Measurements from ENCODE around the gene CRABP2.

Gene CRABP2

DNA sequence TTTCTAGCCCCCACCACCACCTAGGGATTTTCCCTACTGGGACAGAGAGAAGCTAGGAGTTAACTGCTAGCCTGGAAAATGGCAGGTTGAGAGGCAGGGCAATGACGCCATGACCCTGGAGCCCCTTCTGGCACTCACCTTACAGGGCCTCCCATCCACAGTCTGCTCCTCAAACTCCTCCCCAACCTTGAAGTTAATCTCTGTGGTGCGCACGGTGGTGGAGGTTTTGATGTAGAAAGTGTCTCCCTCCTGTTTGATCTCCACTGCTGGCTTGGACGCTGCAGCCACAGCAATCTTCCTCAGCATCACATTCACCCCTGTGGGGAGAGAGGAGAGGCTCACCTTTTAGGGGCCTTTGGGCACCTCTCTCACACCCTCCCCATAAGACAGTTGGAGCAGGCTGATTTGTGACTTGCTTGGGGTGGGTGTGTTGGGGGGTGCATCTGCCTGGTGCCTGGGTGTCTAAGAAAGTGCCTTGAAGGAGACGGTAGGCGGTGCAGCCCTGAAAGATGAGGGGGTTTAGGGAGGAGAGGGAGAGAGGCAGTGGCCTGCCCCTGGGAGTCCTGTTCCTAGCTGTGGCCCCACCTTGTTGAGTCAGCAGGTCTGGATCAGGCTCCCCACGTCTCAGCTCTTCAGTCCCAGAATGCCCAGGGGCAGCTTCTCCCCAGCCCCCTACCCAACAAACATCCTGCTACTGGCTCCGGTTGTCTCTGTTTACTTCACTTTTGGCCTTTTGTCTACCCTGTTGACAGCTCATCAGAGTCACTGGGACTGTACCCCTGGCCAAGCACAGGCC lies 4.4 kb downstream of the CRABP2 start:
- peaks cover 9% of the 10 kb centered on the region for H3K36me3 Mint-ChIP-seq (ENCODE audit: insufficient read depth)
- peaks cover 9 to 10% of the 10 kb centered on the region in 2 donors for H3K4me1 Mint-ChIP-seq (ENCODE audit: low read depth in 2 of 2)
- DNase-seq (no peak), ATAC-seq (replicated peaks) (no peak)
- H3K4me3 Mint-ChIP-seq: no peak overlapping the region
- H3K27ac Mint-ChIP-seq: no peak overlapping the region
- H3K9me3 Mint-ChIP-seq: no peaks in the 10 kb centered on the region
- H3K27me3 Mint-ChIP-seq: peaks cover 38 to 80% of the 10 kb centered on the region in 2 donors

DNA sequence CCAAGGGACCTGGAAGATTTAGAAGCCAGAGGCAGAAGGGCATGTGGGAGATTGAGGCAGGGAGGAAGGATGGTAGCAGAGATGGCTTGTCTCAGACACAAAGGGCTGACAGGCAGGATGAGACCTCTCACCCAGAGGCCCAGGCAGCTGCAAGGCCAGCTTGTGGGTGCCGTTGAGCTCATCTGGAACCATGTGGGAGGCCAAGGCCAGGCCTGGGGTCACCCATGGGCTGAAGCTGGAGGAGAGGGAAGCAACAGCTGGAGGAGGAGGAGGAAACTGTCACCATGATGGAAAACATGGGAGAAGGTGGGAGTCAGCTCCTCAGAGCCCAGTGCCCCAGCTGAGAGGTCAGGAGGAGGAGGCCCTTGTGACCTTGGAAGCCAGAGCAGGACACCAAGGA lies 6.4 kb downstream of the CRABP2 start:
- H3K4me3 Mint-ChIP-seq: no peak overlapping the region
- no peak for DNase-seq
- peaks cover 8% of the 10 kb centered on the region for H3K36me3 Mint-ChIP-seq (ENCODE audit: insufficient read depth)
- no peaks in the 10 kb centered on the region for H3K9me3 Mint-ChIP-seq
- H3K27me3 Mint-ChIP-seq: peaks cover 40 to 83% of the 10 kb centered on the region in 2 donors
- no peaks in the 10 kb centered on the region for H3K4me1 Mint-ChIP-seq (ENCODE audit: low read depth in 2 of 2)
- H3K27ac Mint-ChIP-seq: no peak overlapping the region
- ATAC-seq (replicated peaks): no peak

DNA sequence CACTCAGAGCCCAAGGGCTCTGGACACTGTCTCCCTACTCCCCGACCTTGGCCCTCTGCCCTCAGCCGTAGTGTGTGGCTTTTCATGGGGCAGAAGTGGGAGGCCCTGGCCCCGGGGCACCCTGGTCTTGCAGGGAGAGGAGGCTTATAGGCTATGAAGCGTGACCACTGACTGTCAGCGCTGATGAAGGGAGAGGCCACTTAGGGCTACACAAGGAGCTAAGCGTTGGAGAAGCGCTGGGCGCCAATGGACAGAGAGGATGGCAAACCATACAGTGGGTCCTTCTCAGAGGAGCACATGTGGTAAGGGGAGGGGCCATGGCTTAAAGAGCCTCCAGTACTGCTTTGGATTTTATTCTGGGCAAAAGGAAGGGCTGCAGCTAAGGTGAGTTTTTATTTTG lies 7.9 kb downstream of the CRABP2 start:
- Mint-ChIP-seq H3K4me3 (no peak overlapping the region), H3K27me3 (peaks cover 55 to 84% of the 10 kb centered on the region in 2 donors), H3K27ac (no peak overlapping the region), H3K9me3 (no peaks in the 10 kb centered on the region), H3K36me3 (ENCODE audit: insufficient read depth) (peaks cover 5% of the 10 kb centered on the region), H3K4me1 (ENCODE audit: low read depth in 2 of 2) (peaks cover 7 to 9% of the 10 kb centered on the region in 2 donors)
- ATAC-seq (replicated peaks) (no peak), DNase-seq (no peak)

DNA sequence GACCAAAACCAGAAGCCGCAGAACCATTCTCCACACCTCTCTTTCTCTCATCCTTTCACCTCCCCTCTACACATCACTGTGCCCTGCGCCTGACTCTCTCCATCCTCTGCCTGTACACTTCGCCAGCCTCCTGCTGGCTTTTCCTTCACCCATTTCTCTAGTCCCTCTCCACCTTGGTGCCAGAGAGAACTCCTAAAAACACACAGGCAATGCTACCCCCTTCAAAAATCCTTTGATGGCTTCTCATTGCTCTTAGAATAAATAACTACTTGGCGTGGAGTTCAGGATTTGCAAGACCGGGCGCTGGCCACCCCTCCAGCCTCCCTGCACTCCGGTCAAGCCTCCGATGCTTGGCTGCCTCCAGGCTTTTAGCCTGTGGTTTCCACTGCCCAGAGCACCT lies 8.6 kb downstream of the CRABP2 start:
- Mint-ChIP-seq H3K27me3 (peaks cover 62 to 91% of the 10 kb centered on the region in 2 donors), H3K4me1 (ENCODE audit: low read depth in 2 of 2) (peaks cover 14% of the 10 kb centered on the region in 2 donors), H3K4me3 (no peak overlapping the region), H3K9me3 (no peaks in the 10 kb centered on the region), H3K27ac (no peak overlapping the region), H3K36me3 (ENCODE audit: insufficient read depth) (peaks cover 4% of the 10 kb centered on the region)
- no peak for DNase-seq
- ATAC-seq (replicated peaks): no peak

DNA sequence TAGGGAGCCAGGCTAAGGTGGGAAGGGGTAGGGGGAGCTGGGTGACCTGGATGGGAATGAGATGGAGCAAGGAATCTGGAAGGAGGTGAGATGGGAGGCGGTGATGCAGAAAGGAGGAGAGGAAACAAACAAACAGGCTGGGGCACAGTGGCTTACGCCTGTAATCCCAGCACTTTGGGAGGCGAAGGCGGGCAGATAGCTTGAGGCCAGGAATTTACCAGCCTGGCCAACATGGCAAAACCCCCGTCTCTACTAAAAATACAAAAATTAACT lies 10.8 kb downstream of the CRABP2 start:
- Mint-ChIP-seq H3K27me3 (peaks cover 76 to 91% of the 10 kb centered on the region in 2 donors), H3K9me3 (no peaks in the 10 kb centered on the region), H3K4me3 (no peak overlapping the region), H3K4me1 (ENCODE audit: low read depth in 2 of 2) (peaks cover 16 to 17% of the 10 kb centered on the region in 2 donors), H3K36me3 (ENCODE audit: insufficient read depth) (no peaks in the 10 kb centered on the region), H3K27ac (no peak overlapping the region)
- ATAC-seq (replicated peaks) (no peak), DNase-seq (no peak)

DNA sequence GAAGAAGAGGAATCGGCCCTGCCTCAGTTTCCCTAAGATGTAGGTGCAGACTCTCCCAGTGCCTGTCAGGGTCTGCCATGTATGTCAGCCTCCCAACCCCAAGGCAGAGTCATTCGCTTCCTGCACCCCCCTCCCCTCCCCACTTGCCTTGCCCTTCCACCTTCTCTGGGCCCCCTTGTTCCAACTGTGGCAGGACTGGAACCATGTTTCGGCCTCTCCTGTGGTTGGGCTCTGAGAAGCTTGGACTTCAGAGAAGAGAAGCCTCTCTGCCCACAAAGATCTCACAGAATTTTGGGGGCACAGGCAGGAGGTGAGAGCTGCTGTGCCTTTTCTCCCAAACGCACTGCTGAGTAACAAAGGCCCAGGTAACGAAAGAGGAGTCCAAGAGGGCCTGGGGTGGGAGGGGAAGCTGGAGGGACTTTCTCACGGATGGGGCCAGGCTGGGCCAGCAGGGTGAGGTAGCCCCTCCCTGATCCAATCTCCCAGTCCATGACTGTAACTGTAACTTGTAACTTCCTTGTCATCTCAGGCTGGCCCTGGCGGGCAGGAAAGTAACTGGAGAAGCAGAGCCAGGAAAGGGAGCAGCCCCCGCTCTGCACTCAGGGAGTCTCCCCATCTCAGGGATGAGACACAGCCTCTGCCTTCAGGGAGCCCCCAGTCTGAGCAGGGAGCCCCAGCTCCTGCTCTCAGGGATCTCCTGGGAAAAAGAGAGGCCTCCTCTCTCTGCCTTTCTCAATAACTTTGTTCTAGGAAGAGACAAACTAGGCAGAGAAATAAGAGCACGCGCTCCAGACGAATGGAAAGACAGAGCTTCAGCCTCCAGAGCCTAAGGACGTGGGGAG lies 11.3 kb downstream of the CRABP2 start:
- Mint-ChIP-seq H3K27me3 (peaks cover 75 to 91% of the 10 kb centered on the region in 2 donors), H3K36me3 (ENCODE audit: insufficient read depth) (no peaks in the 10 kb centered on the region), H3K4me1 (ENCODE audit: low read depth in 2 of 2) (peaks cover 19 to 20% of the 10 kb centered on the region in 2 donors), H3K9me3 (no peaks in the 10 kb centered on the region), H3K27ac (no peak overlapping the region), H3K4me3 (no peak overlapping the region)
- DNase-seq (no peak), ATAC-seq (replicated peaks) (no peak)

DNA sequence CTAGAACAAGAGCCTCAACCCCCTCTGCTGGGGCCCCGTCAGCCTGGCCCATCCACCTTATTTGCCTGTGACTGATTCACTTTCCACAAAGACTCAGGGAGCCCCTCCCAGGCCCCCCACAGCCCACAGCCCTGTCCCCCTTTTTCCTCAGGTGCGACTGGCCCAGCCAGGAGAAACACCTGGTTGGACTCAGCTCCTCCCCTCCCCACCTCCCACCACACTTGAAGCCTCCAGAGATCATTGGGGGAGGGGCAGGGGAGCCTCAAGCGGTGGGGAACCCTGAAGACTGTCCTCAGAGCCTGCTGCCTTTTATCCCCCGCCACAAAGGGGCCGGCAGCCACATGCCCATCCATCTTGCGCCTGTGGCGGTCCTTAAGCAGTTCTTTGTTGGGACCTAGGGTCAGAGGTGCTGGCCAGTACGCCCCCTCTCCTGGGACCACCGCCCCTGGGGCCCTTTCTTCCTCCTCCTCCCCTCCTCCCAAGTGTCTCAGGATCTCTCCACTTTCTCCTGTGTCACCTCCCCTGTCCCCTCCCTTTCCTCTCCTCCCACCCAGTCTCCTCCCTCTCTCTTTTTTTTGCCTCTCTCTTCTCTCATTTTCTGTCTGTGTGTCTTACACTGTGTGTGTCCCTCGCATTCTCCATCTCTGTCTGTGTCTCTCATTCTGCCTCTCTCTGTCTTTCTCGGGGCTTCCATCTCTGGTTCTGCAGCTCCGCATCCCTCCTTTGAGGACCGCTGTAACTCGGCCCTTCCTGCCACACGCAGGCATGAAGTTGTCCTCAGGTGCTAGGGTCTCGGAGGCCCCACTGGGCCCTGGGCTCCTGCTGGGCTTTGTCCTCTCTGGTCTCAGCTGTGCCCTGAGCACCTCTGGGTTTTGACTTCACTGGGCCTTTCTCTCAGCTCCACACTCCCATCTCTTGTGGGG lies 12.2 kb downstream of the CRABP2 start:
- H3K9me3 Mint-ChIP-seq: no peaks in the 10 kb centered on the region
- no peaks in the 10 kb centered on the region for H3K36me3 Mint-ChIP-seq (ENCODE audit: insufficient read depth)
- peak in 1 of 3 experiments; percentile 21 for DNase-seq
- no peak overlapping the region for H3K4me3 Mint-ChIP-seq
- ATAC-seq (replicated peaks): peak; percentile 9
- peaks cover 75 to 91% of the 10 kb centered on the region in 2 donors for H3K27me3 Mint-ChIP-seq
- H3K4me1 Mint-ChIP-seq (ENCODE audit: low read depth in 2 of 2): peaks cover 19 to 20% of the 10 kb centered on the region in 2 donors
- no peak overlapping the region for H3K27ac Mint-ChIP-seq

DNA sequence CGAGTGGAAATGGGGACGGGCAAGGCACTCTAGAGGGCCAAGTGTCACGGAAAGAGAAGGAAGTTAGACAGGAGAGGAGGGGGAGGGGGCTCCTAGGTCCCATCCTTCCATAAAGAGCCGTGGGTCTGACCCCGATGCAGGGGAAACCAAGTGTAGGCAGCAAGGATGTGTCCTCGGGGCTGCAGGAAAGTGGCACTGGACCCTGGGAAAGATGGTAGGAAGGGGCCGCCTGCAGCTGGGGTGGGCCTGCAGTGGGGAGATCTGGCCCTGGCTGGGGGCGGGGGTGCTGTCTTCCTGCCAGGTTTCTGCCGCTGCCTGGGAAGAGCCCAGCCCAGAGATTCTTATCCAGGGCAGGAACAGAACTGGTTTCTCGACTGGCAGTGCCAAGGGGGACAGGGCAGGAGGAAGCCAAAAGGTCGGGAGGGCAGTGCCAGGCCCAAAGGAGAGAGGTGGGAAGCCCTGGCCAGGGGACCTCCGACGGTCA lies 12.9 kb downstream of the CRABP2 start:
- no peaks in the 10 kb centered on the region for H3K9me3 Mint-ChIP-seq
- no peak overlapping the region for H3K4me3 Mint-ChIP-seq
- DNase-seq: no peak
- no peaks in the 10 kb centered on the region for H3K36me3 Mint-ChIP-seq (ENCODE audit: insufficient read depth)
- peaks cover 71 to 87% of the 10 kb centered on the region in 2 donors for H3K27me3 Mint-ChIP-seq
- no peak overlapping the region for H3K27ac Mint-ChIP-seq
- no peak for ATAC-seq (replicated peaks)
- peaks cover 19 to 20% of the 10 kb centered on the region in 2 donors for H3K4me1 Mint-ChIP-seq (ENCODE audit: low read depth in 2 of 2)

DNA sequence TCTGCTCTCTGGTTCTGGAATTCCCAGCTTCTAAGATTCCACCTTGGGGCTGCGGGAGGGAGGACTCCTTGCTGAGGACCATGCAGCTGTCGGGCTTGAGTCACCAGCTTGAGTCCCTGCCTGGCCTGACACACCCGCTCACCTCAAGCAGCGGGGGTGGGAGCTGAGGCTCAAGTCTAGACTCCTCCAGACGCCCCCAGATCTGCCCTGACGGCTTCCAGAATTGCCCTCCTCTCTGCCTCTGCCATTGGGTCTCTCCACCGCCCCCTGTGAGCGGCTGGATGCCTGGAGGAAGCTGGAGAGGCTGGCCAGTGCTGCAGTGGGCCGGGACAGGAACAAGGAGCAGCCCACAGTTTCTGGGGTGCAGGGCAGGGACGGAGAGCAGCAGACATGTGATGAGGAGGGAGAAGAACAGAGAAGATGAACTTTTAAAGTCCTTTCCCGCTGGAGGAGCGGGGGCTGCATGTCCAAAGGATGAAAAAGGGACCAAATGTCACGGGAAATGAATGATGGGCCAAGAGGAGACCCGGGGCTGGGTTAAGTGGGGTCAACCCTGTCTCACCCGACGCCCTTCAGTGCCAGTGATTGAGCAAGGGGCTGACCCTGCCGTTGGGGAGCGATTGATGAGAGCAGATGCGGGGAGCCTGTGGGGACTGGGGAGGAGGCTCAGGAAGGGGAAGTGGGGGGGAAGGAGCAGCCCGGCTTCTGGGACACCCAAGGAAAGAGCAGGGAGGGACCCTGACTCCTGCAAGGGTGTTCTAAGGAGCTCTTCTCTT lies 13.5 kb downstream of the CRABP2 start:
- H3K27me3 Mint-ChIP-seq: peaks cover 65 to 81% of the 10 kb centered on the region in 2 donors
- H3K9me3 Mint-ChIP-seq: no peaks in the 10 kb centered on the region
- DNase-seq (no peak), ATAC-seq (replicated peaks) (no peak)
- no peak overlapping the region for H3K27ac Mint-ChIP-seq
- no peaks in the 10 kb centered on the region for H3K36me3 Mint-ChIP-seq (ENCODE audit: insufficient read depth)
- no peak overlapping the region for H3K4me3 Mint-ChIP-seq
- peaks cover 19 to 20% of the 10 kb centered on the region in 2 donors for H3K4me1 Mint-ChIP-seq (ENCODE audit: low read depth in 2 of 2)

DNA sequence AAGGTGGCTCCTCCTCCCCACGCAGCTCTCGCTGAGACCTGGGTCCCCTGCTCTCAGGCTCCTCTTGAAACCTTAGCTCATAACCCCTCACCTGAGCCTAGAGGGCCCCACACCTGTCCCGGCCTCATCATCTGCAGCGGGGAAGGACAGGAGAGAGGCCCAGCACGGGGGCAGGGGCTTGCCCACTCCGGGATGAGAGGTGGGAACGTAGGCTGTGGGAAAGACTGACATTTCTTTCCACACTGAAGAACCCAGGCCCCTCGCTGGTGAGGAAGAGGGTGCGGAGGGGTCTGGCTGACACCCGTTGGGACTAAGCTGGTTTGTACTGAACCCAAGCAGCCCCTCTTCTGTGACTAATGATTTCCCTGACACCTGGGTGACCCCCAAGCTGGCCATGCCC lies 14.2 kb downstream of the CRABP2 start:
- ATAC-seq (replicated peaks) (no peak), DNase-seq (no peak)
- no peaks in the 10 kb centered on the region for H3K36me3 Mint-ChIP-seq (ENCODE audit: insufficient read depth)
- H3K4me3 Mint-ChIP-seq: no peak overlapping the region
- no peak overlapping the region for H3K27ac Mint-ChIP-seq
- no peaks in the 10 kb centered on the region for H3K9me3 Mint-ChIP-seq
- peaks cover 59 to 74% of the 10 kb centered on the region in 2 donors for H3K27me3 Mint-ChIP-seq
- H3K4me1 Mint-ChIP-seq (ENCODE audit: low read depth in 2 of 2): peaks cover 19 to 20% of the 10 kb centered on the region in 2 donors

DNA sequence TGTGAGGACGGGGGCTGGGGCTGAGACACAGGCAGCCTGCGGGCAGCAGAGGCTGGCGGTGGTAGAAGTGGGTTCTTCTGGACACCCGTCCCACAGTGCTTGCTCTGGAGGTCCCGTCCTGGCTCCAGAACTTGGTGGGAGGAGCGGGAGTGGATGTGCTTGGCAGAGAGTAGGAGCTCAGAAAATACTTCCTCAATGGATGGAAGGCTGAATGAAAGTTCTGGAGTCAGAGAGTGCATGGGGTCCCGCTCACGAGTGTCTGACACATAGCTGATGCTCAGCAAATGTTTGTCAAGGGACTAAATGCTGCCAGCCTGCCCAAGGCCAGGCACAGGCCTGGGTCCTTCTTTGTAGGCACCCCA lies 14.7 kb downstream of the CRABP2 start:
- Mint-ChIP-seq H3K27ac (no peak overlapping the region), H3K4me1 (ENCODE audit: low read depth in 2 of 2) (peaks cover 19 to 20% of the 10 kb centered on the region in 2 donors), H3K27me3 (peaks cover 59 to 74% of the 10 kb centered on the region in 2 donors), H3K36me3 (ENCODE audit: insufficient read depth) (no peaks in the 10 kb centered on the region), H3K9me3 (no peaks in the 10 kb centered on the region), H3K4me3 (no peak overlapping the region)
- DNase-seq: no peak
- no peak for ATAC-seq (replicated peaks)

DNA sequence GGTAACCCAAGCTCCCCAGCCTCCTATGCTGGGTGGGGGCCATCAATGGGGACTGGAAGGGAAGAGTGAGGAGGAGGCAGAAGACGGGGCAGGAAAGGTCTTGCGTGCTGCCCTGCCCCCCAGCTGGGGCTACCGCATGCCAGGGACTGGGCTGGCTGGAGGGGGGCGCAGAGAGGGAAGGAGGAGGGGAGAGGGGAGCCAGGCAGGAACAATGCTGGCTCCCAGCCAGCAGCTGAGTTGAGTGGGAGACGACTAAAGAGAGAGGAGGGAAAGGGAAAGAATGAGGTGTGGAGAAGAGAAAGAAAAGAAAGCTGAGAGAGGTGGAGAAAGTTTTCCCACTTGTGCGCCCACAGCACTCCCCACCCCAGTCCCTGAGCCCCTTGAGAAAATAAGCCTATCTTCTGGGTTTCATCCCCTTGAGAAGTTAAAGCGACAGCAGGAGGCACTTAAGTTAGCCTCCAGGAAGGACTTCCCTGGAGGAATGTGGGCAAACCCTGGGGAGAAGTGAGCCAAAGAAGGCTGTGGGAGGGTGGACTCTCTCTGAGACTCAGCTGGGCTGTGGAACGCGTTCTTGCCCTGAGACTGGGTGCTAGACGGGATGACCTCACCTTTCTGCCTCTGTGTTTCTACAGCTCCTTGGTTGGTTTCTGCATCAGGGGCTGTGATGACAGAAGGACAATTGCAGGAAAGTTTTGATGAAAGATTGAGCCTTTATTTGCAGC lies 15.3 kb downstream of the CRABP2 start:
- ATAC-seq (replicated peaks): no peak
- no peaks in the 10 kb centered on the region for H3K9me3 Mint-ChIP-seq
- H3K27ac Mint-ChIP-seq: peak overlapping the region in 1 of 2 donors; percentile 1
- H3K27me3 Mint-ChIP-seq: peaks cover 59 to 80% of the 10 kb centered on the region in 2 donors
- H3K36me3 Mint-ChIP-seq (ENCODE audit: insufficient read depth): no peaks in the 10 kb centered on the region
- H3K4me1 Mint-ChIP-seq (ENCODE audit: low read depth in 2 of 2): peaks cover 19 to 20% of the 10 kb centered on the region in 2 donors
- H3K4me3 Mint-ChIP-seq: no peak overlapping the region
- DNase-seq: no peak

All from effector memory CD8-positive, alpha-beta T cell (primary cell).